ENCODE measurements around the gene NAPA. TPM values are rescaled to one million over a fixed set of nuclear protein-coding genes. Genes with fewer than 3 reads are reported as not detected.

NAPA gene
- total and polyA plus RNA-seq, 10 of the 15 experiments (the other 5 are each of a cell fraction or from before 2014, with no cell fraction given), result 8.2 to 193 (median 102) TPM

- TF ChIP-seq CUX1 (IDR thresholded peaks at IDR 0.05; ENCODE audit: insufficient replicate concordance, low read depth, low read length) (no peak), BCL11A (IDR thresholded peaks at IDR 0.05; ENCODE audit: low read depth, low read length) (no peak)
Measured at GRCh38 chr19:47497050-47497766, 17.7 kb downstream of the NAPA start (continued).

GRCh38 chr19:47495478-47496372 is 19.1 kb downstream of the NAPA start:
- SMC1A ChIA-PET (ENCODE audit: uncharacterized antibody, unreplicated experiment), result no interaction called here
- no peaks in the 10 kb centered on the region for H3K9me3 ChIP-seq (replicated peaks; ENCODE audit: control insufficient read depth, insufficient read depth, low read length)
- H4K20me1 ChIP-seq (ENCODE audit: control insufficient read depth, insufficient read depth), result no peaks in the 10 kb centered on the region; the same call in 1 of the 2 replicates
- FAIRE-seq (no peak), DNase-seq (ENCODE audit: low read depth, low spot score) (no peak), ATAC-seq (no peak)
- RAD21 ChIA-PET (ENCODE audit: unreplicated experiment), result no interaction called here
- no peak overlapping the region for H3K9ac ChIP-seq (ENCODE audit: control insufficient read depth, insufficient read depth, low read length)
- WGBS (ENCODE audit: insufficient coverage, insufficient replicate concordance, low lambda C conversion rate, missing lambda C conversion rate), result 73% methylated on average over 17 of the region's 17 CpGs
- POLR2A ChIA-PET, result no interaction called here
- in situ Hi-C loops (cut with MboI) (no loop called here), intact Hi-C loops (cut with micrococcal nuclease; ENCODE audit: unreplicated experiment) (no loop called here)
- TF ChIP-seq PML (IDR thresholded peaks at IDR 0.05; ENCODE audit: low read length) (no peak), POLR2AphosphoS5 (IDR thresholded peaks at IDR 0.05; ENCODE audit: low read length) (peak; percentile 17; the same call in 1 of the 2 replicates)
- H3K79me2 ChIP-seq (ENCODE audit: control insufficient read depth, insufficient read depth, low read length), result no peaks in the 10 kb centered on the region; the same call in 1 of the 2 replicates
- H2AFZ ChIP-seq (ENCODE audit: control insufficient read depth, low read depth, low read length), result no peak overlapping the region
- H3K27ac ChIP-seq (ENCODE audit: control insufficient read depth, insufficient read depth), result no peak overlapping the region
- H3K27me3 ChIP-seq (replicated peaks in 1 of 2; ENCODE audit: control insufficient read depth in 2 of 2, insufficient read depth in 2 of 2, low read length in 1 of 2), result no peaks in the 10 kb centered on the region
- CTCF ChIA-PET, result no interaction called here
- H3K4me1 ChIP-seq (ENCODE audit: control insufficient read depth, insufficient read depth, low read length), result no peaks in the 10 kb centered on the region
- H3K36me3 ChIP-seq (ENCODE audit: control insufficient read depth in 2 of 2, insufficient read depth in 2 of 2, low read length in 1 of 2), result peaks cover 11 to 35% of the 10 kb centered on the region in 2 experiments; a peak in 3 of 4 replicates
- no peak overlapping the region for H3K4me3 ChIP-seq
- BruUV-seq (replicated peaks), result no TSS peak
- no peak overlapping the region for H3K4me2 ChIP-seq (ENCODE audit: control insufficient read depth, insufficient read depth)

Measured in GM12878 (cell line).